ENCODE data around the gene ANAPC2. TPM values are rescaled to one million over a fixed set of nuclear protein-coding genes. Genes with fewer than 3 reads are reported as not detected.

The ANAPC2 gene
- total and polyA plus RNA-seq, 4 donors = 31.9 to 60.9 (median 41.1) TPM

- Histone ChIP-seq H3K36me3 (ENCODE audit: control insufficient read depth in 4 of 4, insufficient read depth in 4 of 4, low read length in 4 of 4) (no peaks in the 10 kb centered on the region), H3K4me3 (no peak overlapping the region), H3K27ac (ENCODE audit: low read depth in 1 of 2, low read length in 1 of 2) (no peak overlapping the region), H3K9ac (ENCODE audit: insufficient read depth in 1 of 2, low read length in 2 of 2) (no peak overlapping the region), H3K4me1 (ENCODE audit: control insufficient read depth in 5 of 5, insufficient read depth in 5 of 5, low read length in 5 of 5) (peaks cover 0 to 14% (median 8%) of the 10 kb centered on the region in 5 donors), H3K9me3 (ENCODE audit: control insufficient read depth in 4 of 4, insufficient read depth in 3 of 4, low read length in 3 of 4) (no peaks in the 10 kb centered on the region), H3K27me3 (ENCODE audit: control insufficient read depth in 3 of 3, insufficient read depth in 3 of 3, low read length in 2 of 3) (no peaks in the 10 kb centered on the region)
- DNase-seq = peak; percentile 79 to 91 (median 83)
- WGBS, 2 donors = 4 to 9% methylated on average over 30 to 31 of the region's 31 CpGs
- peak; percentile 50 for ATAC-seq (ENCODE audit: insufficient read depth, low FRiP score)
- TF ChIP-seq, protein P1, sequence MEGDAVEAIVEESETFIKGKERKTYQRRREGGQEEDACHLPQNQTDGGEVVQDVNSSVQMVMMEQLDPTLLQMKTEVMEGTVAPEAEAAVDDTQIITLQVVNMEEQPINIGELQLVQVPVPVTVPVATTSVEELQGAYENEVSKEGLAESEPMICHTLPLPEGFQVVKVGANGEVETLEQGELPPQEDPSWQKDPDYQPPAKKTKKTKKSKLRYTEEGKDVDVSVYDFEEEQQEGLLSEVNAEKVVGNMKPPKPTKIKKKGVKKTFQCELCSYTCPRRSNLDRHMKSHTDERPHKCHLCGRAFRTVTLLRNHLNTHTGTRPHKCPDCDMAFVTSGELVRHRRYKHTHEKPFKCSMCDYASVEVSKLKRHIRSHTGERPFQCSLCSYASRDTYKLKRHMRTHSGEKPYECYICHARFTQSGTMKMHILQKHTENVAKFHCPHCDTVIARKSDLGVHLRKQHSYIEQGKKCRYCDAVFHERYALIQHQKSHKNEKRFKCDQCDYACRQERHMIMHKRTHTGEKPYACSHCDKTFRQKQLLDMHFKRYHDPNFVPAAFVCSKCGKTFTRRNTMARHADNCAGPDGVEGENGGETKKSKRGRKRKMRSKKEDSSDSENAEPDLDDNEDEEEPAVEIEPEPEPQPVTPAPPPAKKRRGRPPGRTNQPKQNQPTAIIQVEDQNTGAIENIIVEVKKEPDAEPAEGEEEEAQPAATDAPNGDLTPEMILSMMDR (IDR thresholded peaks at IDR 0.05; ENCODE audit: control extremely low read depth, extremely low read depth) = peak; percentile 99
Observed at GRCh38 chr9:137236238-137236935, 48.0 kb upstream of the ANAPC2 start.

DNA sequence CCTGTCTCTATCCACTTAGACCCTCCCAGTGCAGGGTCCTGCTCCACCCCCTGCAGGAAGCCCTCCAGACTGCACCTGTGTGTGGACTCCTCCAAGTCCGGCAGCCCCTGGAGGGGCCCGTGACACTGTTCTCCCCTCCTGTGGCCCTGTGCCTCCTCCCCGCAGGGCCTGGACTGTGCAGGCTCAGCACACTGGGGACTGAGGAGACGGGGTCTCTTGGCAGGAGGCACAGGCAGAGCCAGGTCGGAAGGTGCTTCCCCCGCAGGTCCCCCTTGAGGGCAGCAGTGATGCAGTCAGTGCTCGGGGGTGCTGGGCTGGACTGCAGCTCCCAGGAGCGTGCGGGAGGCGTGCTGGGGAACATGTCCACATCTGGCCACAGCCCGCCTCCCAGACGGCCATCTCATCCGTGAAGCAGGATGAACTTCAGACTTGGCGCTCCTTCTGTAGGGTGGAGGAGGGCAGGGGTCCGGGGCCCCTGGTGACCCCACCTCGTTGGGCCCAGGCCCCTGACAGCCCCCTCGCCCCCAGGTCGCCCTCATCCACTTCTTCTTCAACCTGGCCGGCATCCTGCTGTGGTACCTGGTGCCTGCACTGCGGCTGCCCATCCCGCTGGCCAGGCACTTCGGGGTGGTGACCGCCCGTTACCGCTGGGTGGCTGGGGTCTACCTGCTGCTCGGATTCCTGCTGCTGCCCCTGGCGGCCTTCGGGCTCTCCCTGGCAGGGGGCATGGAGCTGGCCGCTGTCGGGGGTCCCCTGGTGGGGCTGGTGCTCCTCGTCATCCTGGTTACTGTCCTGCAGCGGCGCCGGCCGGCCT, 47.3 kb upstream of the ANAPC2 start:
- Histone ChIP-seq H3K4me1 (ENCODE audit: control insufficient read depth in 5 of 5, insufficient read depth in 5 of 5, low read length in 5 of 5) (peaks cover 0 to 14% (median 8%) of the 10 kb centered on the region in 5 donors), H3K27me3 (ENCODE audit: control insufficient read depth in 3 of 3, insufficient read depth in 3 of 3, low read length in 2 of 3) (peaks cover 0 to 3% (median 0%) of the 10 kb centered on the region in 3 donors), H3K4me3 (no peak overlapping the region), H3K9ac (ENCODE audit: insufficient read depth in 1 of 2, low read length in 2 of 2) (no peak overlapping the region), H3K9me3 (ENCODE audit: control insufficient read depth in 4 of 4, insufficient read depth in 3 of 4, low read length in 3 of 4) (no peaks in the 10 kb centered on the region), H3K36me3 (ENCODE audit: control insufficient read depth in 4 of 4, insufficient read depth in 4 of 4, low read length in 4 of 4) (no peaks in the 10 kb centered on the region), H3K27ac (ENCODE audit: low read depth in 1 of 2, low read length in 1 of 2) (no peak overlapping the region)
- TF ChIP-seq, protein P1 (IDR thresholded peaks at IDR 0.05; ENCODE audit: control extremely low read depth, extremely low read depth) = no peak
- WGBS, 2 donors = 66 to 68% methylated on average over 35 of the region's 35 CpGs
- DNase-seq (no peak), ATAC-seq (ENCODE audit: insufficient read depth, low FRiP score) (no peak)

- no peaks in the 10 kb centered on the region for H3K9me3 ChIP-seq (ENCODE audit: control insufficient read depth in 4 of 4, insufficient read depth in 3 of 4, low read length in 3 of 4)
- peaks cover 0 to 6% (median 0%) of the 10 kb centered on the region in 3 donors for H3K27me3 ChIP-seq (ENCODE audit: control insufficient read depth in 3 of 3, insufficient read depth in 3 of 3, low read length in 2 of 3)
- no peak overlapping the region for H3K27ac ChIP-seq (ENCODE audit: low read depth in 1 of 2, low read length in 1 of 2)
- H3K36me3 ChIP-seq (ENCODE audit: control insufficient read depth in 4 of 4, insufficient read depth in 4 of 4, low read length in 4 of 4) = no peaks in the 10 kb centered on the region
- 70 to 83% methylated on average over 17 to 18 of the region's 18 CpGs for WGBS, 2 donors
- H3K4me3 ChIP-seq = no peak overlapping the region
- H3K9ac ChIP-seq (ENCODE audit: insufficient read depth in 1 of 2, low read length in 2 of 2) = no peak overlapping the region
- ATAC-seq (ENCODE audit: insufficient read depth, low FRiP score) (no peak), DNase-seq (no peak)
- TF ChIP-seq, protein P1 (IDR thresholded peaks at IDR 0.05; ENCODE audit: control extremely low read depth, extremely low read depth) = no peak
- peaks cover 0 to 14% (median 8%) of the 10 kb centered on the region in 5 donors for H3K4me1 ChIP-seq (ENCODE audit: control insufficient read depth in 5 of 5, insufficient read depth in 5 of 5, low read length in 5 of 5)
Observed at GRCh38 chr9:137234758-137235423, 46.5 kb upstream of the ANAPC2 start.
